Hepatocyte (in vitro differentiated cells): ENCODE results near the gene FSCN2. TPM values are rescaled to one million over a fixed set of nuclear protein-coding genes. Genes with fewer than 3 reads are reported as not detected.

Experiments used
- DNase-seq: peaks from one replicate; pipeline ENCODE4 v3.0.0-alpha.2; 2016; ENCODE audit warnings: low spot score
- H2AFZ ChIP-seq: fragments of 200-600 bp; sonication (generic); 2 replicates; pipeline ENCODE4 v1.6.0; 2016; ENCODE audit warnings: antibody characterized with exemption, mild to moderate bottlenecking
- H3K27ac ChIP-seq: fragments of 200-600 bp; sonication (generic); 2 replicates; pipeline ENCODE4 v1.5.1; 2016; ENCODE audit warnings: mild to moderate bottlenecking
- H3K27me3 ChIP-seq: fragments of 200-600 bp; sonication (generic); 2 replicates; pipeline ENCODE4 v1.6.1; 2016
- H3K36me3 ChIP-seq: fragments of 200-600 bp; sonication (generic); replicated peaks from 2 replicates; pipeline ENCODE4 v1.5.1; 2016; ENCODE audit warnings: low read depth; ENCODE audit not compliant: insufficient read depth
- H3K4me1 ChIP-seq: fragments of 200-600 bp; sonication (generic); 2 replicates; pipeline ENCODE4 v1.5.1; 2016; ENCODE audit warnings: mild to moderate bottlenecking, moderate library complexity; ENCODE audit not compliant: insufficient read depth
- H3K4me2 ChIP-seq: fragments of 200-600 bp; sonication (generic); 2 replicates; pipeline ENCODE4 v1.6.0; 2016
- H3K4me3 ChIP-seq: fragments of 200-600 bp; sonication (generic); 2 replicates; pipeline ENCODE4 v1.5.1; 2016; ENCODE audit warnings: mild to moderate bottlenecking
- H3K79me2 ChIP-seq: fragments of 200-600 bp; sonication (generic); 2 replicates; pipeline ENCODE4 v1.6.0; 2017; ENCODE audit warnings: mild to moderate bottlenecking
- H3K9me2 ChIP-seq: fragments of 200-600 bp; sonication (generic); replicated peaks from 2 replicates; pipeline ENCODE4 v1.6.0; 2017; ENCODE audit warnings: mild to moderate bottlenecking; ENCODE audit not compliant: insufficient read depth
- H3K9me3 ChIP-seq: fragments of 200-600 bp; sonication (generic); 2 replicates; pipeline ENCODE4 v1.5.1; 2016; ENCODE audit warnings: low read depth, mild to moderate bottlenecking
- H4K20me1 ChIP-seq: fragments of 200-600 bp; sonication (generic); 2 replicates; pipeline ENCODE4 v1.6.0; 2016; ENCODE audit warnings: mild to moderate bottlenecking; ENCODE audit not compliant: insufficient read depth, poor library complexity, severe bottlenecking
- CTCF ChIP-seq: fragments of 200-600 bp; sonication (generic); IDR thresholded peaks from 2 replicates; pipeline ENCODE4 v1.5.1; 2016; ENCODE audit warnings: antibody characterized with exemption, mild to moderate bottlenecking; ENCODE audit not compliant: poor library complexity
- EZH2 ChIP-seq: fragments of 200-600 bp; sonication (generic); IDR thresholded peaks from 2 replicates; pipeline ENCODE4 v1.6.1; 2016; ENCODE audit warnings: antibody characterized with exemption, mild to moderate bottlenecking, borderline replicate concordance
- EZH2phosphoT487 ChIP-seq: fragments of 200-600 bp; sonication (generic); IDR thresholded peaks from one replicate; pipeline ENCODE4 v1.6.1; 2018; ENCODE audit warnings: antibody characterized with exemption, mild to moderate bottlenecking, low read depth, moderate library complexity; ENCODE audit not compliant: unreplicated experiment, severe bottlenecking
- WGBS: methylation state at CpG from one replicate; pipeline ENCODE4 v1.1.6; 2016; ENCODE audit warnings: low lambda C conversion rate; ENCODE audit errors: missing lambda C conversion rate; 5-methylcytosine and 5-hydroxymethylcytosine counted together
- polyA plus RNA-seq: library from polyadenylated mRNA; unstranded; fragments of >200 nt; fragmentation: Nextera tagmentation; extraction: Ambion mirVana; gene quantifications from 2 replicates; pipeline ENCODE4 v1.2.1, GENCODE V29; 2016
- total RNA-seq: library from RNA; depleted of rRNA; stranded (reverse); fragments of >200 nt; gene quantifications from 2 replicates; pipeline ENCODE4 v1.2.3, GENCODE V29; 2014

FSCN2 gene
- total RNA-seq (1.8 and 3.7 TPM in 2 replicates), polyA plus RNA-seq (0.29 and 0.40 TPM in 2 replicates)

GRCh38 chr17:81527591-81528383 is at the start of gene FSCN2:
Gene FSCN2 (plus strand): TSS chr17:81528377. CDS start chr17:81528532, 155 bp downstream.
- Histone ChIP-seq H3K4me3 (no peak within 1 kb of the TSS), H3K9me3 (no peaks in the 10 kb centered on the region), H3K79me2 (no peaks in the 10 kb centered on the region), H3K27me3 (no peaks in the 10 kb centered on the region), H3K9me2 (no peaks in the 10 kb centered on the region), H3K27ac (no peak within 1 kb of the TSS), H2AFZ (no peak within 1 kb of the TSS), H3K4me2 (no peak within 1 kb of the TSS), H3K4me1 (peaks cover 11% of the 10 kb centered on the region), H4K20me1 (no peaks in the 10 kb centered on the region), H3K36me3 (no peaks in the 10 kb centered on the region)
- TF ChIP-seq CTCF, result no peak
- no peak for TF ChIP-seq EZH2
- TF ChIP-seq EZH2phosphoT487, result no peak
- DNase-seq, result no peak
- WGBS, result 83% methylated on average over 29 of the region's 42 CpGs

GRCh38 chr17:81479175-81480071 is 48.8 kb upstream of the FSCN2 start:
- Histone ChIP-seq H3K36me3 (no peaks in the 10 kb centered on the region), H3K4me3 (no peak overlapping the region), H3K27me3 (no peaks in the 10 kb centered on the region), H3K4me2 (no peak overlapping the region), H3K79me2 (peaks cover 3% of the 10 kb centered on the region), H3K4me1 (peaks cover 13% of the 10 kb centered on the region), H2AFZ (no peak overlapping the region), H3K27ac (no peak overlapping the region), H3K9me3 (no peaks in the 10 kb centered on the region), H4K20me1 (no peaks in the 10 kb centered on the region), H3K9me2 (no peaks in the 10 kb centered on the region)
- 83% methylated on average over 20 of the region's 20 CpGs for WGBS
- TF ChIP-seq EZH2phosphoT487, result no peak
- no peak for TF ChIP-seq EZH2
- TF ChIP-seq CTCF, result no peak
- DNase-seq, result no peak

GRCh38 chr17:81480140-81481072 is 47.8 kb upstream of the FSCN2 start:
- WGBS, result 78% methylated on average over 21 of the region's 21 CpGs

More at GRCh38 chr17:81480140-81481072, 47.8 kb upstream of the FSCN2 start:
- no peak overlapping the region for H3K27ac ChIP-seq
- H3K36me3 ChIP-seq, result no peaks in the 10 kb centered on the region
- no peaks in the 10 kb centered on the region for H3K9me2 ChIP-seq
- H4K20me1 ChIP-seq, result no peaks in the 10 kb centered on the region
- H2AFZ ChIP-seq, result no peak overlapping the region
- peaks cover 3% of the 10 kb centered on the region for H3K79me2 ChIP-seq
- no peak overlapping the region for H3K4me3 ChIP-seq
- H3K4me1 ChIP-seq, result peaks cover 16% of the 10 kb centered on the region
- no peak for TF ChIP-seq EZH2phosphoT487
- TF ChIP-seq CTCF, result no peak
- TF ChIP-seq EZH2, result no peak
- H3K9me3 ChIP-seq, result no peaks in the 10 kb centered on the region
- no peak overlapping the region for H3K4me2 ChIP-seq
- no peaks in the 10 kb centered on the region for H3K27me3 ChIP-seq
- DNase-seq, result no peak
